ENCODE measurements around the gene PADI3.

PADI3 gene

DNA sequence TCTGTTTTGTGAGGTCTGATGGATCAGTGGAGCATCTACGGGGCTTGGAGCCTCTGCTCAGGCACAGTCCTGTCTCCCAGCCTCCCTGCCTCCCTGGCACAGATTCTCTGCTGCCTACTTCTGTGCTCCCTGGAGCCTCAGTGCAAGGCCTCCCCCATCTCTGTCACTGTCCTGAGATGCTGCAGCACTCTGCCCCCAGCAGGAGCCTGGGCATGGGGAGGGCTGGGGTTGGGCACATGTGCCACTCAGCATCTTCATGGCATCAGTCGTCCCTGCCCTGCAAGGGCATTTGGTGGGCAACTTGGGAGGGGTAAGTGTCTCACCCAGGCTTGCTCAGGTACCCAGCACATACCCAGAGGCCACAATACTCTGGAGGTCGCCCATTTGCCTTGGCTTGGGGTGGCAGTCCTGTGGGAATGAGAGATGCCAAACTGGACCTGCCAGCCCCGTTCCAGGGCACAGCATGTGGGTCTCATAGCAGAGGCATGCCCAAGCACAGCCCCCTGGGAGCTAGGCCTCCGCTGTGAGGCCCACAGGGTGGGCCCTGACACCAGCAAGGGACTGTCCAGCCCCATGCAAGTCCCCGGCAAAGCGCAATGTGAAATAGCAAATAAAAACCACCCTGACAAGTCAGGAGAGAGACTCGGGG is 28.7 kb downstream of the PADI3 start:
- Histone ChIP-seq H3K4me1 (ENCODE audit: control insufficient read depth in 1 of 2, insufficient read depth in 2 of 2, low read length in 2 of 2) (no peaks in the 10 kb centered on the region), H3K36me3 (ENCODE audit: control insufficient read depth in 1 of 2, insufficient read depth in 2 of 2, low read length in 2 of 2) (no peaks in the 10 kb centered on the region), H3K27me3 (ENCODE audit: low read depth, low read length) (no peaks in the 10 kb centered on the region), H3K9me3 (ENCODE audit: control insufficient read depth in 1 of 2, low read length in 2 of 2) (no peaks in the 10 kb centered on the region), H3K27ac (ENCODE audit: low read length) (no peak overlapping the region), H3K4me3 (ENCODE audit: low read depth in 1 of 2, low read length in 2 of 2) (no peak overlapping the region)

DNA sequence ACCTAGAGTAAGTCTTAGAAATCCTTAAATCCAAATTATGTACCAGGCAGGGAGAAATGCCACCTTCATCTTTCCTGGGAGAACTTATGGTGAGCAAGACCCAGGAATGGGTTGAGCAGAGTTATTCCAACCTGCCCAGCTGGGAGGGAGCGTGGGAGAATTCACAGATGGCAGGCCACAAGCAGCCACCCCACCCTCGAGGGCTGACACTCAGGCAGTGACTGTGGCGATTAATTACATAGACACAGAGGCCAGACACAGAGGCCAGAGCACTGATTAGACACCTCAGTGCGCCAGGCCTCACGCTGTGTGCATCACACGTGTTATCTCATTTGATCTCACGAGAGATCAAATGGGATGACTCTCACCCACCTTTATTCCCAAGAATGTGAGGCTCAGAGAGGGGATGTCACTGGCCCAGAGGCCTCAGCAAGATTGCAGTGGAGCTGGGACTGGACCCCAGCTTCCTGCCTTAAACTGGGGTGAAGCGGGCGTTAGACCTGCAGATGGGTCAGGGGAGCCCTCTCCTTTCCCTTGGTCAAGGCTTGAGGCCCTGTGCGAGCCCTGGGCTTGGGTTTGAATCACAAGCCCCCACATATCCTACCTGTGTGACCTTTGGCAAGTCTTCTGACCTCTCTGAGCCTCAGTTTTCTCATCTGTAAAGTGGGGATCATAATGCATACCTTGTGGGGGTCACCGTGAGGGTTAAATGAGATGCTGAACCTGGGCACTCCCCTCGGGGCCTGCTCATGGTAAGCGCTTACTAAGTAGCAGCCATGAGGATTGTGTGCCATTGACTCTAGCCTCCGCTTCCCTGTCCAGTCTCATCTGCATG is 30.3 kb downstream of the PADI3 start:
- no peak overlapping the region for H3K27ac ChIP-seq (ENCODE audit: low read length)
- no peak overlapping the region for H3K4me3 ChIP-seq (ENCODE audit: low read depth in 1 of 2, low read length in 2 of 2)
- H3K27me3 ChIP-seq (ENCODE audit: low read depth, low read length), result no peaks in the 10 kb centered on the region
- H3K9me3 ChIP-seq (ENCODE audit: control insufficient read depth in 1 of 2, low read length in 2 of 2), result no peaks in the 10 kb centered on the region
- H3K4me1 ChIP-seq (ENCODE audit: control insufficient read depth in 1 of 2, insufficient read depth in 2 of 2, low read length in 2 of 2), result no peaks in the 10 kb centered on the region
- no peaks in the 10 kb centered on the region for H3K36me3 ChIP-seq (ENCODE audit: control insufficient read depth in 1 of 2, insufficient read depth in 2 of 2, low read length in 2 of 2)

DNA sequence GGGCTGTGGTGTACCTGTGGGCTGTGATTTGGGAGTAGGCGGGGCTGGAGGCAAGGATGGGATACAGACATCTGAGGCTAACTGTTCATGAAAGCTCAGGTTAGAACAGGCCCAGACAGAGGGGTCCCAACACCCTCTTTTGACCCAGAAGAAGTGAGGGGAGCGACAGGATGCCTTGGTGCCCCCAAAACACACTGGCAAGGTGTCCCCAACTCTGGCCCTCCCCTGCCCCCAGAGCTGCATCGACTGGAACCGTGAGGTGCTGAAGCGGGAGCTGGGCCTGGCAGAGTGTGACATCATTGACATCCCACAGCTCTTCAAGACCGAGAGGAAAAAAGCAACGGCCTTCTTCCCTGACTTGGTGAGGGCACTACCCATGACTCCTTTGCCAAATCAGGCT is 31.5 kb downstream of the PADI3 start:
- no peaks in the 10 kb centered on the region for H3K36me3 ChIP-seq (ENCODE audit: control insufficient read depth in 1 of 2, insufficient read depth in 2 of 2, low read length in 2 of 2)
- no peak overlapping the region for H3K27ac ChIP-seq (ENCODE audit: low read length)
- no peaks in the 10 kb centered on the region for H3K27me3 ChIP-seq (ENCODE audit: low read depth, low read length)
- no peaks in the 10 kb centered on the region for H3K9me3 ChIP-seq (ENCODE audit: control insufficient read depth in 1 of 2, low read length in 2 of 2)
- H3K4me1 ChIP-seq (ENCODE audit: control insufficient read depth in 1 of 2, insufficient read depth in 2 of 2, low read length in 2 of 2), result no peaks in the 10 kb centered on the region
- H3K4me3 ChIP-seq (ENCODE audit: low read depth in 1 of 2, low read length in 2 of 2), result no peak overlapping the region

DNA sequence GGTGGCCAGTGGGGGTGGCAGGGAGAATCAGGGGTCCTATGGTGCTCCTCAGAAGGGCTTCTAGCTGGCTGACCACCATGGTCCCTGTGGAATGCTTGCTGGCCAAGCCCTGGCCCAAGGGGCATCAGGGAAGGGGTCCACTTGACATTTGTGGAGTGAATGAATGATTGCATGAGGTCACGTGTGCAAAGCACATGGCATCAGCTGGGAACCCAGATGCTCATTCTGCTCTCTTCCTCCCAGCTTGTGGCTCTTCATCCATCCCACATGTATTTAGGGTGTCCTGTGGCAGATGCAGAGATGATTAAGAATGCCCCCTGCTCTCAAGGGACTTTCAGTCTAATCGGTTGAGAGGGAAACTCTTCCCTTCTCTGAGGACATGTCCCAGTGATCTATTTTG is 32.0 kb downstream of the PADI3 start:
- no peaks in the 10 kb centered on the region for H3K27me3 ChIP-seq (ENCODE audit: low read depth, low read length)
- H3K36me3 ChIP-seq (ENCODE audit: control insufficient read depth in 1 of 2, insufficient read depth in 2 of 2, low read length in 2 of 2), result no peaks in the 10 kb centered on the region
- no peak overlapping the region for H3K4me3 ChIP-seq (ENCODE audit: low read depth in 1 of 2, low read length in 2 of 2)
- H3K4me1 ChIP-seq (ENCODE audit: control insufficient read depth in 1 of 2, insufficient read depth in 2 of 2, low read length in 2 of 2), result no peaks in the 10 kb centered on the region
- H3K9me3 ChIP-seq (ENCODE audit: control insufficient read depth in 1 of 2, low read length in 2 of 2), result no peaks in the 10 kb centered on the region
- no peak overlapping the region for H3K27ac ChIP-seq (ENCODE audit: low read length)

DNA sequence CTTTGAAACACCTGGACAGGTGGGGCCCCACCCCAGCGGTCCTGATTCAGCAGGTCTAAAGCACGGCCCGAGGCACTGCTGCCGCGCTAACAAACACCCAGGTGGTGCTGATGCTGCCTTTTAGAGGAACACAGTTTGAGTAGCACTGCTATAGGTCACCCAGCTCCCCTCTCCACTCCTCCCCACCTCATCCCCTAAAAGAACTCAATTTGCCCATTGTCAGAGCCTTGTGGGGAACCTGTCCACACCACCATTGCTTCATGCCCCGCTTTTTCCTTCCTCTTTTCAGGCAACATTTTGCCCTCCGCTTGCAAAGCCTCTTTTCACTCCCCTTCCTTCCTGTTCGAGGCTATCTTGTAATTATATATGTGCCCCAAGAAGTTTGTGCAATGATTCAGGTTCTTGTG is 32.9 kb downstream of the PADI3 start:
- Histone ChIP-seq H3K27me3 (ENCODE audit: low read depth, low read length) (no peaks in the 10 kb centered on the region), H3K4me1 (ENCODE audit: control insufficient read depth in 1 of 2, insufficient read depth in 2 of 2, low read length in 2 of 2) (no peaks in the 10 kb centered on the region), H3K9me3 (ENCODE audit: control insufficient read depth in 1 of 2, low read length in 2 of 2) (no peaks in the 10 kb centered on the region), H3K36me3 (ENCODE audit: control insufficient read depth in 1 of 2, insufficient read depth in 2 of 2, low read length in 2 of 2) (no peaks in the 10 kb centered on the region), H3K4me3 (ENCODE audit: low read depth in 1 of 2, low read length in 2 of 2) (no peak overlapping the region), H3K27ac (ENCODE audit: low read length) (no peak overlapping the region)

DNA sequence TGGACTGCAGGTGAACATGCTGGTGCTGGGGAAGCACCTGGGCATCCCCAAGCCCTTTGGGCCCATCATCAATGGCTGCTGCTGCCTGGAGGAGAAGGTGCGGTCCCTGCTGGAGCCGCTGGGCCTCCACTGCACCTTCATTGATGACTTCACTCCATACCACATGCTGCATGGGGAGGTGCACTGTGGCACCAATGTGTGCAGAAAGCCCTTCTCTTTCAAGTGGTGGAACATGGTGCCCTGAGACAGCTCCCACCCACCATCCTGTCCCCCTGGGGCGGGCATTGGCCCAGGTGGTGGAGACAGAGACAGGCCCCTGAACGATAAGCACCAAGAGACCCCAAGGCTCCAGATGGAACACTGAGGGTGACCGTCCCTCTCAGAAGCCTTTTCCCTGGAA is 33.9 kb downstream of the PADI3 start:
- Histone ChIP-seq H3K27me3 (ENCODE audit: low read depth, low read length) (no peaks in the 10 kb centered on the region), H3K27ac (ENCODE audit: low read length) (no peak overlapping the region), H3K9me3 (ENCODE audit: control insufficient read depth in 1 of 2, low read length in 2 of 2) (no peaks in the 10 kb centered on the region), H3K4me3 (ENCODE audit: low read depth in 1 of 2, low read length in 2 of 2) (no peak overlapping the region), H3K4me1 (ENCODE audit: control insufficient read depth in 1 of 2, insufficient read depth in 2 of 2, low read length in 2 of 2) (no peaks in the 10 kb centered on the region), H3K36me3 (ENCODE audit: control insufficient read depth in 1 of 2, insufficient read depth in 2 of 2, low read length in 2 of 2) (no peaks in the 10 kb centered on the region)

DNA sequence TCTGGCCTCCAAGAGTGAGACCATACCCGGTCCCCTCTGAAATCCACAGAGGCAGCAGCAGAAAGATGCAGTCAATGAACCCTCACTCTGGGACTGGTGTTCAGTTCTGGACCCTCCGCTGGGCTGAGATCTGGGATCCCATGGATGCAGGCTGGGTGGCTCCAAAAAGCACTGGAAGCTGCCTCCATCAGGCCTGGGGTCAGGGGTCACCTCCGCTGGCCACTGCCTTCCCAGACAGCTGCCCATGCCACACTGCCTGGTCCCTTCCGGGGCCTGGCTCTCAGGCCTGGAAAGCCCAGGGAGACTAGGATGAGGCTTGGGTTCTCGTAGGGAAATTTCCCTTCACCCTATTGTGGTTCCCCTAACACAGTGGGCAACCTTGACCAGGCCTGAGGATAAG is 37.7 kb downstream of the PADI3 start:
- Histone ChIP-seq H3K9me3 (ENCODE audit: control insufficient read depth in 1 of 2, low read length in 2 of 2) (no peaks in the 10 kb centered on the region), H3K27me3 (ENCODE audit: low read depth, low read length) (no peaks in the 10 kb centered on the region), H3K36me3 (ENCODE audit: control insufficient read depth in 1 of 2, insufficient read depth in 2 of 2, low read length in 2 of 2) (no peaks in the 10 kb centered on the region), H3K4me1 (ENCODE audit: control insufficient read depth in 1 of 2, insufficient read depth in 2 of 2, low read length in 2 of 2) (no peaks in the 10 kb centered on the region), H3K4me3 (ENCODE audit: low read depth in 1 of 2, low read length in 2 of 2) (no peak overlapping the region), H3K27ac (ENCODE audit: low read length) (no peak overlapping the region)

DNA sequence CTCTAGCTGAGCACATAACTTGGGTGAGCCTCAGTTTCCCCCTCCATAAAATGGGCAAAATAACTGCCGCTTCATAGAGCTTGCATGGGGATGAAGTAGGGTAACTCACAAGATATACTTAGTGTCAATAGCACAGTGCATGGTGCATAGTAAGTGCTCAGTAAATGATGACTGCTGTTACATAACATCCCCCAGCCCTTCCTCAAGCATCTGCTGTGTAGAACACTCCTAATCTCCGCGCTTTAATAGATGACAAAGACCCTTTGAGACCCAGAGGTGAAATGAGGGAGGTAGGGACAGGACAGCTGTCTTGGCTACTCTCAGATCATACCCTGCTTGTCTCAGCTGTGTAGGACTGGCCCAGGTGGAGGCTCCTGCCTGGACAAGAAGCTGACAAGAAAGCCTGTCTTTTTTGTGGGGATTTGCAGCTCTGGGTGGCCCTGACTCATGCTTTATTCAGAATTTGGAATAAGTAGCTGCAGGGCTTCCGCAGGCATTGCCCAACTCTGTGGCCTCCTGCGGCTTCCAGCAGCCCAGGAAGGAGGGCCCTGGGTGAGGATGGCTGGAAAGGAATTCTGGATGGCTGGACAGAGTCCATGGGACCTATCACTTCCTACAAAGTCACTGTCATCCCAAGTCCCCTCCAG is 38.4 kb downstream of the PADI3 start:
- no peak overlapping the region for H3K4me3 ChIP-seq (ENCODE audit: low read depth in 1 of 2, low read length in 2 of 2)
- no peaks in the 10 kb centered on the region for H3K36me3 ChIP-seq (ENCODE audit: control insufficient read depth in 1 of 2, insufficient read depth in 2 of 2, low read length in 2 of 2)
- no peaks in the 10 kb centered on the region for H3K9me3 ChIP-seq (ENCODE audit: control insufficient read depth in 1 of 2, low read length in 2 of 2)
- H3K4me1 ChIP-seq (ENCODE audit: control insufficient read depth in 1 of 2, insufficient read depth in 2 of 2, low read length in 2 of 2), result no peaks in the 10 kb centered on the region
- H3K27me3 ChIP-seq (ENCODE audit: low read depth, low read length), result no peaks in the 10 kb centered on the region
- H3K27ac ChIP-seq (ENCODE audit: low read length), result no peak overlapping the region

DNA sequence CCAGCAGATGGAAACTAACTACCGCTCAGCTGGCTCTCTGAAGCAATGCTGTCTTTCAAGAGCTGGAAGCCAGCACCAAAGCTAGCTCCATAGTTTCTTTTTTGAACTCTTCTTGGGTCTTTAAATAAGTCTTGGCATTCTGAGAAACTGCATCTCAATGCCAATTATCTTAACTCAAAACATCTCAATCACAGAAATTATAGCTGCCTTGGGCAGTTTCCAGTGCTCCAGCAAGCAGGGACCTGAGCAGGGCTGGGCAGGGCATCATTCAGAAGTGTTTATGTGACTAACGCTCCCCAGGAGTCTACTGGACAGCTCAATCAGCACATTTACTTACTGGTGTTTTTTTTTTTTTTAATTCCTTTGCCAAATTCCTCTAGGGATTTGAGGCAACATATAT is 40.8 kb downstream of the PADI3 start:
- Histone ChIP-seq H3K27ac (ENCODE audit: low read length) (no peak overlapping the region), H3K4me1 (ENCODE audit: control insufficient read depth in 1 of 2, insufficient read depth in 2 of 2, low read length in 2 of 2) (no peaks in the 10 kb centered on the region), H3K4me3 (ENCODE audit: low read depth in 1 of 2, low read length in 2 of 2) (no peak overlapping the region), H3K36me3 (ENCODE audit: control insufficient read depth in 1 of 2, insufficient read depth in 2 of 2, low read length in 2 of 2) (no peaks in the 10 kb centered on the region), H3K27me3 (ENCODE audit: low read depth, low read length) (no peaks in the 10 kb centered on the region), H3K9me3 (ENCODE audit: control insufficient read depth in 1 of 2, low read length in 2 of 2) (no peaks in the 10 kb centered on the region)

DNA sequence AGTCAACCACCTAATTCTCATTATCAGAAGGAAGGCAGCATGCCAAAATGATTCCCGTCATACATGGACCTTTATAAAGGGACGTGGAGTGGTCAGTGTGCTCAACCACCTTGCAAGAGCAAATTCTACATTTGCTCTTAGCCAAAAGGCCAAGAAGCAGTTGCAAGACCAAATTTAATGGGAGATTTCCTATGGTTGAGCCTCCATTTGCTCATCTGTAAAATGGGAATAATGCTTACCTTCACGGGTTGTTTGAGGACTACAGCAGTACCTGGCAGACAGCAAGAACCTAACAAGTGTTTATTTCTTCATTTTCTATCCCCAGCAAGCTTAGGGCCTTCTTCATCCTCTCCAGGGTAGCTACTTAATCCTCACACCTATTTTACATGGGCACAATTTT is 41.7 kb downstream of the PADI3 start:
- Histone ChIP-seq H3K27me3 (ENCODE audit: low read depth, low read length) (no peaks in the 10 kb centered on the region), H3K4me3 (ENCODE audit: low read depth in 1 of 2, low read length in 2 of 2) (no peak overlapping the region), H3K36me3 (ENCODE audit: control insufficient read depth in 1 of 2, insufficient read depth in 2 of 2, low read length in 2 of 2) (no peaks in the 10 kb centered on the region)

DNA sequence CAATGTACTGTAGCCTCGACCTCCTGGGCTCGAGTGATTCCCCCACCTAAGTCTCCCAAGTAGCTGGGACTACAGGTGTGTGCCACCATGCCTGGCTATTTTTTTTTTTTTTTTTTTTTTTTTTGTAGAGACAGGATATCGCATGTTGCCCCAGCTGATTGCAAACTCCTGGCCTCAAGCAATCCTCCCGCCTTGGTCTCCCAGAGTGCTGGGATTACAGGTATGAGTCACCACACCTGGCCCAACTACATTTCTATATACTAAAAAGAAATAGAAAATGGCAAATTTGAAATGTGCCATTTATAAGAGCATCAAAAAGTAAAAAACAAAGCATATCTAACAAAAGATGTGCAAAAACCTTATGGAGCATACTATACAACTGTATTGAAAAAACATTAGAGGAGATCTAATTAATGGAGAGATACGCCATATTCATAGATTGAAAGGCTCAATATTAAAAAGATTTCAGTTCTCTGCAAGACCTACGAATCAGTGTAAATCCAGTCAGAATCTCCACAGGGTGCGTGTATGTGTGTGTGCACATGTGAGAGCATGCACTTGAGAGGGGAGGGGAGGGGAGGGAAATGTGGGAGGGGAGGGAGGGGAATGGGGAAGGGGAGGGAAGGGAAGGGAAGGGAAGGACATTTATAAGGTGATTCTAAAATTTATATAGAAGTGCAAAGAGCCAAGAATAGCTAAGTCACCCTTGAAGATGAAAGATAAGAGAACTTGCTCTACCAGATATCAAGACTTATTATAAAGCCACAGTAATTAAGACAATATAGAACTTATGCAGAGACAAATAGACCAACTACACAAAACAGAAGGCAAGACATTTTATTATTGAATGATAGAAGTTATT is 43.6 kb downstream of the PADI3 start:
- H3K27ac ChIP-seq (ENCODE audit: low read length), result no peak overlapping the region

More for the DNA sequence above, 41.7 kb downstream of the PADI3 start:
- Histone ChIP-seq H3K4me1 (ENCODE audit: control insufficient read depth in 1 of 2, insufficient read depth in 2 of 2, low read length in 2 of 2) (no peaks in the 10 kb centered on the region), H3K27ac (ENCODE audit: low read length) (no peak overlapping the region), H3K9me3 (ENCODE audit: control insufficient read depth in 1 of 2, low read length in 2 of 2) (no peaks in the 10 kb centered on the region)

More for the DNA sequence above, 43.6 kb downstream of the PADI3 start:
- Histone ChIP-seq H3K4me3 (ENCODE audit: low read depth in 1 of 2, low read length in 2 of 2) (no peak overlapping the region), H3K4me1 (ENCODE audit: control insufficient read depth in 1 of 2, insufficient read depth in 2 of 2, low read length in 2 of 2) (no peaks in the 10 kb centered on the region), H3K9me3 (ENCODE audit: control insufficient read depth in 1 of 2, low read length in 2 of 2) (peaks cover 0 to 3% of the 10 kb centered on the region in 2 donors), H3K27me3 (ENCODE audit: low read depth, low read length) (no peaks in the 10 kb centered on the region), H3K36me3 (ENCODE audit: control insufficient read depth in 1 of 2, insufficient read depth in 2 of 2, low read length in 2 of 2) (no peaks in the 10 kb centered on the region)

Measured in muscle layer of duodenum (tissue), 2 donors.